ENCODE data around the gene TMEM165.

GRCh38 chr4:55466001-55466400 lies 70.2 kb downstream of the TMEM165 start:
- TF ChIP-seq, protein P1, sequence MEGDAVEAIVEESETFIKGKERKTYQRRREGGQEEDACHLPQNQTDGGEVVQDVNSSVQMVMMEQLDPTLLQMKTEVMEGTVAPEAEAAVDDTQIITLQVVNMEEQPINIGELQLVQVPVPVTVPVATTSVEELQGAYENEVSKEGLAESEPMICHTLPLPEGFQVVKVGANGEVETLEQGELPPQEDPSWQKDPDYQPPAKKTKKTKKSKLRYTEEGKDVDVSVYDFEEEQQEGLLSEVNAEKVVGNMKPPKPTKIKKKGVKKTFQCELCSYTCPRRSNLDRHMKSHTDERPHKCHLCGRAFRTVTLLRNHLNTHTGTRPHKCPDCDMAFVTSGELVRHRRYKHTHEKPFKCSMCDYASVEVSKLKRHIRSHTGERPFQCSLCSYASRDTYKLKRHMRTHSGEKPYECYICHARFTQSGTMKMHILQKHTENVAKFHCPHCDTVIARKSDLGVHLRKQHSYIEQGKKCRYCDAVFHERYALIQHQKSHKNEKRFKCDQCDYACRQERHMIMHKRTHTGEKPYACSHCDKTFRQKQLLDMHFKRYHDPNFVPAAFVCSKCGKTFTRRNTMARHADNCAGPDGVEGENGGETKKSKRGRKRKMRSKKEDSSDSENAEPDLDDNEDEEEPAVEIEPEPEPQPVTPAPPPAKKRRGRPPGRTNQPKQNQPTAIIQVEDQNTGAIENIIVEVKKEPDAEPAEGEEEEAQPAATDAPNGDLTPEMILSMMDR (IDR thresholded peaks at IDR 0.05), result no peak
- TF ChIP-seq POLR2A (IDR thresholded peaks at IDR 0.05), result no peak
- no peak for TF ChIP-seq POLR2AphosphoS5 (IDR thresholded peaks at IDR 0.05)
- TF ChIP-seq EP300 (IDR thresholded peaks at IDR 0.05), result no peak
